Endothelial cell of umbilical vein (primary cell): Measurements from ENCODE around the gene EZH1. TPM values are rescaled to one million over a fixed set of nuclear protein-coding genes. Genes with fewer than 3 reads are reported as not detected.

Experiments used
- BruUV-seq: library from RNA; stranded (reverse); fragments of 400-500 nt; replicated peaks from 2 replicates; lab custom pipeline; 2021; lab: Mats Ljungman, UMichigan
- CTCF ChIA-PET: fragments of 300-600, 350-600 bp; sonication (Branson Sonifier 250); formaldehyde crosslinking; loops from one replicate; lab custom pipeline; 2021; ENCODE audit warnings: antibody characterized with exemption, inconsistent platforms; lab: Charles Lee
- POLR2A ChIA-PET: fragments of 300-600, 350-600 bp; sonication (Branson Sonifier 250); formaldehyde crosslinking; loops from one replicate; lab custom pipeline; 2021; ENCODE audit warnings: antibody characterized with exemption, inconsistent platforms; lab: Charles Lee
- DNase-seq: peaks from one replicate; pipeline ENCODE4 v3.0.0-alpha.2; 2011; ENCODE audit warnings: low read depth, low spot score
- FAIRE-seq: peaks from 2 replicates; lab custom pipeline; 2011; peaks lifted over from hg19 to GRCh38; lab: Jason Lieb, UNC
- H2AFZ ChIP-seq: 2 replicates; pipeline ENCODE4 v1.6.0; 2012; ENCODE audit warnings: low read depth, low read length, control low read depth, inconsistent platforms
- H3K27ac ChIP-seq: 2 replicates; pipeline ENCODE4 v1.5.1; 2011; ENCODE audit warnings: low read depth, mild to moderate bottlenecking, control low read depth, low read length, moderate library complexity; ENCODE audit not compliant: insufficient read depth
- H3K27me3 ChIP-seq, 2 experiments: 2 replicates each; pipeline versions ENCODE4 v1.6.0 to v1.6.1; 2011; ENCODE audit warnings: low read length in 2 of 2, mixed read lengths in 1 of 2; ENCODE audit not compliant: control insufficient read depth in 2 of 2, insufficient read depth in 2 of 2
- H3K36me3 ChIP-seq, 2 experiments: 2 replicates in 1 of 2; 3 replicates in 1 of 2; pipeline ENCODE4 v1.5.1; 2011; ENCODE audit warnings: low read length in 2 of 2, mild to moderate bottlenecking in 1 of 2, moderate library complexity in 1 of 2; ENCODE audit not compliant: control insufficient read depth in 2 of 2, insufficient read depth in 2 of 2; ENCODE audit errors: extremely low read depth in 1 of 2
- H3K4me1 ChIP-seq: 3 replicates; pipeline ENCODE4 v1.5.1; 2011; ENCODE audit warnings: mild to moderate bottlenecking, low read length; ENCODE audit not compliant: control insufficient read depth, insufficient read depth; ENCODE audit errors: extremely low read depth
- H3K4me2 ChIP-seq: 2 replicates; pipeline ENCODE4 v1.6.1; 2011; ENCODE audit warnings: low read length, control low read depth, mixed read lengths; ENCODE audit not compliant: insufficient read depth
- H3K4me3 ChIP-seq, 3 experiments: fragments of 200-600 bp in 1 of 3; sonication (generic), shearing (Covaris generic) in 1 of 3; replicated peaks in 1 of 3; 2 replicates each; pipeline ENCODE4 v1.5.1; 2011 to 2016; ENCODE audit warnings: control low read depth in 3 of 3, low read length in 3 of 3, mild to moderate bottlenecking in 2 of 3, inconsistent platforms in 1 of 3, low read depth in 1 of 3, moderate library complexity in 1 of 3; ENCODE audit not compliant: insufficient read depth in 1 of 3
- H3K79me2 ChIP-seq: 2 replicates; pipeline ENCODE4 v1.6.0; 2012; ENCODE audit warnings: low read length, inconsistent platforms; ENCODE audit not compliant: control insufficient read depth, insufficient read depth
- H3K9ac ChIP-seq: replicated peaks from 2 replicates; pipeline ENCODE3; 2011; ENCODE audit warnings: low read length, control low read depth; ENCODE audit not compliant: insufficient read depth; ENCODE audit errors: extremely low read depth
- H3K9me1 ChIP-seq: replicated peaks from 3 replicates; pipeline ENCODE4 v1.6.0; 2011; ENCODE audit warnings: mild to moderate bottlenecking, low read length; ENCODE audit not compliant: control insufficient read depth, insufficient read depth; ENCODE audit errors: extremely low read depth
- H3K9me3 ChIP-seq: replicated peaks from 2 replicates; pipeline ENCODE4 v1.5.1; 2012; ENCODE audit warnings: low read length, inconsistent platforms; ENCODE audit not compliant: control insufficient read depth, insufficient read depth
- H4K20me1 ChIP-seq: replicated peaks from 2 replicates; pipeline ENCODE3; 2011; ENCODE audit warnings: mild to moderate bottlenecking, low read length; ENCODE audit not compliant: control insufficient read depth, insufficient read depth; ENCODE audit errors: extremely low read depth
- CTCF ChIP-seq, 2 donors: IDR thresholded peaks; 1 replicate in 1 of 2; 2 replicates in 1 of 2; pipeline ENCODE4 v1.5.1; 2011; ENCODE audit warnings: low read length in 2 of 2, mild to moderate bottlenecking in 2 of 2, moderate library complexity in 2 of 2, control low read depth in 1 of 2, inconsistent platforms in 1 of 2, low read depth in 1 of 2; ENCODE audit not compliant: insufficient read depth in 1 of 2; ENCODE audit errors: extremely low read depth in 1 of 2
- EZH2 ChIP-seq: IDR thresholded peaks from 2 replicates; pipeline ENCODE4 v1.6.1; 2012; ENCODE audit warnings: borderline replicate concordance, low read depth, mild to moderate bottlenecking, moderate library complexity, low read length, inconsistent platforms; ENCODE audit not compliant: severe bottlenecking
- FOS ChIP-seq: IDR thresholded peaks from 2 replicates; pipeline ENCODE4 v1.6.1; 2011; ENCODE audit warnings: mild to moderate bottlenecking, low read length, moderate library complexity, borderline replicate concordance; ENCODE audit not compliant: insufficient read depth
- GATA2 ChIP-seq: IDR thresholded peaks from 2 replicates; pipeline ENCODE4 v1.7.0; 2011; ENCODE audit warnings: low read depth, mild to moderate bottlenecking, moderate library complexity, mixed read lengths, low read length; ENCODE audit not compliant: insufficient read length, insufficient read depth
- JUN ChIP-seq: IDR thresholded peaks from 2 replicates; pipeline ENCODE4 v1.6.1; 2011; ENCODE audit warnings: borderline replicate concordance, low read depth; ENCODE audit not compliant: insufficient read length, insufficient read depth
- MYC ChIP-seq: IDR thresholded peaks from one replicate; pipeline ENCODE4 v1.6.1; 2011; ENCODE audit warnings: mild to moderate bottlenecking, low read depth, low read length
- POLR2A ChIP-seq: IDR thresholded peaks from 2 replicates; pipeline ENCODE4 v1.6.1; 2012; ENCODE audit warnings: low read depth, mild to moderate bottlenecking, control low read depth, low read length
- POLR2AphosphoS5 ChIP-seq: IDR thresholded peaks from 2 replicates; pipeline ENCODE4 v1.6.1; 2012; ENCODE audit warnings: low read depth, mild to moderate bottlenecking, control low read depth, low read length, moderate library complexity; ENCODE audit not compliant: insufficient read depth
- dilution Hi-C: fragments of 300-500 bp; cut with MboI; formaldehyde crosslinking; loops from one replicate; pipeline ENCODE4 v1.15.0; 2019; ENCODE audit warnings: low sequenced_read_pairs; ENCODE audit not compliant: extremely low pct_ligation_motif_present
- intact Hi-C: fragments of 100-400 bp; cut with micrococcal nuclease; formaldehyde crosslinking; loops from one replicate; pipeline ENCODE4 v1.10.0; 2022
- polyA plus RNA-seq, 4 experiments: library from polyadenylated mRNA; depleted of rRNA in 3 of 4; stranded (reverse) in 3 of 4; unstranded in 1 of 4; fragments of >200 nt; gene quantifications; 2 replicates each; pipeline versions ENCODE4 v1.2.1 to v1.2.3, GENCODE V29; 2011 to 2012; ENCODE audit warnings: missing spikeins in 1 of 4
- total RNA-seq: library from RNA; stranded (reverse); gene quantifications from 2 replicates; pipeline ENCODE4 v1.2.3, GENCODE V29; 2021
- TF ChIP-seq, protein P1 (sequence below): IDR thresholded peaks from 2 replicates; pipeline ENCODE4 v1.6.1; 2011; ENCODE audit not compliant: insufficient read depth, insufficient read length

The EZH1 gene
- total and polyA plus RNA-seq, 2 donors (not counting 3 experiments of a cell fraction or from before 2014, with no cell fraction given) = 31.4 to 33.7 TPM

DNA sequence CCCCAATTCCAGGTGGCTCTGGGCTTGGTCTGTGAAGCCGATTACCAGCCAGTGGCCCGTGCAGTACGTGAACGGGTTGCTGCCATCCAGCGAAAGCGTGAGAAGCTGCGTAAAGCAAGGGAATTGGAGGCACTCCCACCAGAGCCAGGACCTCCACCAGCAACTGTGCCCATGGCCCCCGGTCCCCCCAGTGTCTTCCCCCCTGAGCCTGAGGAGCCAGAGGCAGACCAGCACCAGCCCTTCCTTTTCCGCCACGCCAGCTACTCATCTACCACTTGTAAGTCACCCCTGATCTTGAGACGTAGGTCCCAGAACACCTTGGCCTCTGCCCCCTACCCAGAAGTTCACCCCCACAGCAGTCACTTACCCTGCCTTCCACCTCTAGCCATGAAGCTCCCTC, 42.4 kb upstream of the EZH1 start:
- no TSS peak for BruUV-seq
- DNase-seq (no peak), FAIRE-seq (no peak)
- no peak overlapping the region for H3K4me3 ChIP-seq
- dilution Hi-C loops (no loop called here), intact Hi-C loops (no loop called here)
- no peak overlapping the region for H3K9ac ChIP-seq
- H3K9me3 ChIP-seq = no peaks in the 10 kb centered on the region
- no peaks in the 10 kb centered on the region for H4K20me1 ChIP-seq
- TF ChIP-seq GATA2 (no peak), EZH2 (no peak), FOS (no peak), POLR2AphosphoS5 (no peak), MYC (no peak), JUN (no peak), POLR2A (no peak), CTCF (IDR thresholded peaks at IDR 0.05; ENCODE audit: extremely low read depth in 1 of 2, insufficient read depth in 1 of 2, low read depth in 1 of 2, low read length in 2 of 2) (no peak)
- TF ChIP-seq, protein P1, sequence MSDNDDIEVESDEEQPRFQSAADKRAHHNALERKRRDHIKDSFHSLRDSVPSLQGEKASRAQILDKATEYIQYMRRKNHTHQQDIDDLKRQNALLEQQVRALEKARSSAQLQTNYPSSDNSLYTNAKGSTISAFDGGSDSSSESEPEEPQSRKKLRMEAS = no peak
- no peaks in the 10 kb centered on the region for H3K36me3 ChIP-seq
- H3K79me2 ChIP-seq = no peaks in the 10 kb centered on the region
- H3K4me1 ChIP-seq = peaks cover 27% of the 10 kb centered on the region
- CTCF ChIA-PET = interaction anchor here (1.0 to 1.5 kb wide), 3 partner anchors 10 to 33 kb away, joined by 3 to 6 read pairs (median 4); no protein-coding TSS in a partner anchor
- H3K4me2 ChIP-seq = no peak overlapping the region
- H2AFZ ChIP-seq = no peak overlapping the region
- no peaks in the 10 kb centered on the region for H3K9me1 ChIP-seq
- POLR2A ChIA-PET = no interaction called here
- H3K27me3 ChIP-seq = peaks cover 9 to 13% of the 10 kb centered on the region in 2 experiments
- no peak overlapping the region for H3K27ac ChIP-seq
